ENCODE results near the gene GIPR. TPM values are rescaled to one million over a fixed set of nuclear protein-coding genes. Genes with fewer than 3 reads are reported as not detected.

Gene GIPR
- total RNA-seq, 1 experiment from 2014 or later: 6.9 TPM

- no TSS peak for BruUV-seq (replicated peaks)
- Mint-ChIP-seq H3K27ac (ENCODE audit: unreplicated experiment) (no peak overlapping the region), H3K9me3 (ENCODE audit: low read depth, unreplicated experiment) (no peaks in the 10 kb centered on the region), H3K4me3 (ENCODE audit: low read depth, unreplicated experiment) (no peak overlapping the region), H3K27me3 (ENCODE audit: unreplicated experiment) (no peaks in the 10 kb centered on the region), H3K4me1 (ENCODE audit: low read depth, unreplicated experiment) (no peaks in the 10 kb centered on the region), H3K36me3 (ENCODE audit: insufficient read depth, unreplicated experiment) (peaks cover 53% of the 10 kb centered on the region)
- CTCF ChIA-PET: no interaction called here
- no peak for DNase-seq
- intact Hi-C loops (cut with micrococcal nuclease; ENCODE audit: unreplicated experiment): no loop called here
- no peak for TF ChIP-seq CTCF (IDR thresholded peaks at IDR 0.05; ENCODE audit: unreplicated experiment)
Observed at GRCh38 chr19:45705115-45705514, 37.1 kb downstream of the GIPR start.

- DNase-seq: no peak
- no peaks in the 10 kb centered on the region for H3K9me3 Mint-ChIP-seq (ENCODE audit: low read depth, unreplicated experiment)
- peaks cover 56% of the 10 kb centered on the region for H3K36me3 Mint-ChIP-seq (ENCODE audit: insufficient read depth, unreplicated experiment)
- BruUV-seq (replicated peaks): no TSS peak
- intact Hi-C loops (cut with micrococcal nuclease; ENCODE audit: unreplicated experiment): no loop called here
- no peak overlapping the region for H3K4me3 Mint-ChIP-seq (ENCODE audit: low read depth, unreplicated experiment)
- TF ChIP-seq CTCF (IDR thresholded peaks at IDR 0.05; ENCODE audit: unreplicated experiment): no peak
- no peak overlapping the region for H3K27ac Mint-ChIP-seq (ENCODE audit: unreplicated experiment)
- CTCF ChIA-PET: interaction anchor here (0.6 to 0.9 kb wide), 2 partner anchors 10 to 13 kb away, joined by 3 read pairs; partner anchors contain the start of gene QPCTL
- no peaks in the 10 kb centered on the region for H3K27me3 Mint-ChIP-seq (ENCODE audit: unreplicated experiment)
- no peaks in the 10 kb centered on the region for H3K4me1 Mint-ChIP-seq (ENCODE audit: low read depth, unreplicated experiment)
Observed at GRCh38 chr19:45705710-45706415, 37.8 kb downstream of the GIPR start.

GRCh38 chr19:45710356-45711130, 42.5 kb downstream of the GIPR start:
- BruUV-seq (replicated peaks): no TSS peak
- no peak overlapping the region for H3K4me3 Mint-ChIP-seq (ENCODE audit: low read depth, unreplicated experiment)
- CTCF ChIA-PET: interaction anchor here (0.7 kb wide), 1 partner anchor 13 kb away, joined by 4 read pairs; no protein-coding TSS in a partner anchor

More at GRCh38 chr19:45710356-45711130, 42.5 kb downstream of the GIPR start:
- peak overlapping the region; percentile 7 for H3K27ac Mint-ChIP-seq (ENCODE audit: unreplicated experiment)
- peaks cover under 1% of the 10 kb centered on the region for H3K4me1 Mint-ChIP-seq (ENCODE audit: low read depth, unreplicated experiment)
- TF ChIP-seq CTCF (IDR thresholded peaks at IDR 0.05; ENCODE audit: unreplicated experiment): no peak
- DNase-seq: no peak
- H3K9me3 Mint-ChIP-seq (ENCODE audit: low read depth, unreplicated experiment): no peaks in the 10 kb centered on the region
- H3K36me3 Mint-ChIP-seq (ENCODE audit: insufficient read depth, unreplicated experiment): peaks cover 64% of the 10 kb centered on the region
- intact Hi-C loops (cut with micrococcal nuclease; ENCODE audit: unreplicated experiment): no loop called here
- H3K27me3 Mint-ChIP-seq (ENCODE audit: unreplicated experiment): no peaks in the 10 kb centered on the region
